GM21717 (cell line): ENCODE measurements around the gene PGA4.

Experiments
- ATAC-seq: cut with Tn5 transposase; IDR thresholded peaks from one replicate; pipeline ENCODE4 v1.9.1; 2021; ENCODE audit warnings: mild to moderate bottlenecking, moderate library complexity; ENCODE audit not compliant: unreplicated experiment

Gene PGA4

GRCh38 chr11:61277186-61278000, 55.2 kb downstream of the PGA4 start:
- ATAC-seq, result no peak

DNA sequence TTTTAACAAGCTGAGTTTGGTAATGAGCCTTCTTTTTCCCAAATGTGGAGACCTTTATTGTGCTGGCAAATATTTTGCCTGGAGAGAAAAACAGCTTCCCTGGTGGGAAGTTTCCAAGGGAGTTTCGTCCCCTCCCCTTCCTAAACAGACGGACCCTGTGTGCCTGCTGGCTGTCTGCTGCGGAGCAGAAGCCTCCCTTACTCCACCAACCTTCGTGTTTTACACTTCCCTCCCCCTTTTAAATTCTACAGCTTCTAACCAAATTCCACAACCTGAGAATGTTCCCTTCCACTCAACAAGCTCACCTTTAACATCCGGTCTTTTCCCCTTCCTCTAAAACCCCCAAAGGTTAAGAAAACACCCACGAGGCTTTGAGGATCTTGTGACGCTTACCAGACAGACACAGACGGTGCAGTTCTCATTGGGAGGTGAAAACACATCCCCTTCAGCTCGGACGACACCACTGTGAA, 55.9 kb downstream of the PGA4 start:
- no peak for ATAC-seq

- ATAC-seq, result no peak
These were observed 58.0 kb downstream of the PGA4 start for GRCh38 chr11:61279934-61280659.

- no peak for ATAC-seq
These were observed 58.9 kb downstream of the PGA4 start for GRCh38 chr11:61280883-61281580.
